Activated gamma-delta T cell (primary cell): ENCODE results near the gene ANK3.

Experiments
- DNase-seq: peaks from one replicate; lab custom pipeline; 2025; lab: John Stamatoyannopoulos, UW

Gene ANK3

DNA sequence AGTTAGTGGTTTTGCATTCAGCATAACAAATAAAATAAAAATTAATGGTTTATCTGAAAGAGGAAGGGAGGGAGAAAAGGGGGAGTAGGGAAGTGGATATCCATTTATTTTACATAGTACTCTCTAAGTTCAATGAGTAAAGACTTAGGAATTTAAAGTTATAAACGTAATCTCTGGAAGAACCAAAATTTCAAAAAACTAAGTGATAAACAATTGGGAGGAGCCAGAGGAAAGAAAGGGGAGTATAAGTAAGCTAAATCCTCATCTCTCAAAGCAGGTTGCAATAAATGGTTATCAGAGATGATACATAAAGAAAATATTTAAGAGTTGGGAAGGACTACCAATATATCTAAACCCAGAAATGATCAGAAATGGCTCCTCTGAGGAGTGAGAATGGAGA lies 46.4 kb downstream of the ANK3 start:
- DNase-seq, result no peak

GRCh38 chr10:60341969-60342368 lies 47.7 kb downstream of the ANK3 start:
- no peak for DNase-seq

GRCh38 chr10:60340973-60341372 lies 48.7 kb downstream of the ANK3 start:
- DNase-seq, result no peak

DNA sequence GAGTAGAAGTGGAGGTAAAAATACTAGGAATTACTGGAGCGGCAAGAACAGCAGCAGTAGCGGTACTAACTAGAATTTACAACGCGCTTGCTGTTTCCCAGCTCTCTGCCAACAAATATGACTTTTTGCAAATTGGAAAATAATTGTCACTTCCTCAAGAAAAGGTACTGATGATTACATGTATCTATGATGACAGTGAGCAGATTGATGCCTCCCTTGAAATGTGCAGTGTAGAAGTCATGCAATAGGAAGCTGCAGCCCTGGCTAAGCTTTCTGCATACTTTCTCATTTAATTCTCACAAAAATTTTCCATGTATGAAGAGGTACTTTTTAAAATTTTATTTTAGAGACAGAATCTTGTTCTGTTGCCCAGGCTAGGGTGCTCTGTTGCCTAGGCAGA lies 49.9 kb downstream of the ANK3 start:
- DNase-seq, result no peak

- no peak for DNase-seq
These were observed 50.9 kb downstream of the ANK3 start for GRCh38 chr10:60338786-60339185.

DNA sequence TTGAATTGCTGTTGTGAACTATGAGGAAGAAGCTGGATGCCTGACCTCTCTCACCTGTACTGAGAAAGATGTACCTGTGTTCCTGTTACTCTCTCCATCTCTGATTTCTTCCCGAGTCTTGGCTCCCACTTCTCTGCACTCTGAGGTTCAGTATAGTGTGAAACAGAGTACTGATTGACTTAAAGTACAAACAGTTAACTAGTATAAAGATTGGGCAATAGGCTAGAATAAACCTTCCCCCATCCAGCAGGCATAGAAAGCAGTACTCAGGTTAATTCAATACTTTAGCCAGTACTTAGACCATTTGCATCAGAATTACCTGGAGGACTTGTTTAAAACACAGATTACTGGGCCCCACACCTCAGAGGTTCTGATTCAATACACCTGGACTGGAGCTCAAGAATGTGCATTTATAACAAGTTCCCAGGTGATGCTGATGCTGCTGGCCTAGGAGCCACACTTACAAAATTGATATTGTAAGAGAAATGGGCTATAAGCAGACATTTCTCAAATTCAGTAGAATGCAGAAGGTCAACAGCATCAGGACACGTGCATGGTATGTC lies 51.6 kb downstream of the ANK3 start:
- DNase-seq, result no peak

DNA sequence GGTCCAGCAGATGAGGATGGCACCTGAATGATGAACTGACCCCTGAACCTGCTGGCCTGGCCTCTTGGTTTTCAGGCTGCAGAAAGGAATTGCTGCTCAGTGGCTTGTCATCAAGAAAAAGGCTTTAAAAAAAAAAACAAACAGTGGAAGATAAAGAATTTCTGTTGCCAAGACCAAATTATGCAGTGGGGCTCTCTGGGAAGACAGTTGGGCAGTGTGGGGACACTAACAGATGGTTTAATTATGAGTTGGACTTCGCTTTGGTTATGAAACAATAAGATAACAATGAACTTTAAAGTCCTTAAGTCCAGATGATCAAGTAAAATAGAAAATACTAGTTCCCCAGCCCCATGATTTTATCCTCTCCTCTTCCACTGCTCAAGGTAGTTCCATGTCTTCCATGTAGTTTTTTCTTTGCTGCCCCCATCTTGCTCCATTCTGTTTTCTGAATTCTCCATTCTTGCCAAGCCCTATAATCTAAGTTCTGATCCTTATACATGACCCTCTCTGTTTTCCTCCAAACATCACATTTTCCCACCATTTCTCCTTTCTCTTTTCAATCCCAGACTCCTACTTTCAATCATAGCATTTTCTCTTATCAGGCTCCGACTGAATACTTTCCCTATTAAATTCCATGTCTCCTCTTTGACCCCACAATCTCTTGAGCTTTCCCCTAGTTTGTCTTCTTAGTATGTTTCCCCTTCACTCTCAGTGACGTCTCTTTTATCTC lies 52.6 kb downstream of the ANK3 start:
- no peak for DNase-seq

DNA sequence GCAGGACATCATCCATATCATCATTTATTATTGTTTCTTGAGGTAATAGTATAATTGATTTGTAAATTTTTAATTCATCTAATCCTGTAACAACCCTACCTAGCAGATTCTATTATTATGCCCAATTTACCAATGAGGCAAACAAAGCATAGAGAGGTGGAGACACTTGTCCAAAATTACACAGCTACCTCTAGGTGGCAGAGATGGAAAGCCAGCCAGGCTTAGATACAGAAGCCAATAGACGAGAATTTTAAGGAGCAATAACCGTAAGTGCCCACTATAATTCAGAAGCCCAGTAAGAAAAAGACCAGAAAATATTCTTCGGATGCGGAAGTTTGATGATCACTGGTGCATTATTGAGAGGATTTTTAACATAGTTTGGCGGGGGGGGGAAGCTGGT lies 54.0 kb downstream of the ANK3 start:
- no peak for DNase-seq

DNA sequence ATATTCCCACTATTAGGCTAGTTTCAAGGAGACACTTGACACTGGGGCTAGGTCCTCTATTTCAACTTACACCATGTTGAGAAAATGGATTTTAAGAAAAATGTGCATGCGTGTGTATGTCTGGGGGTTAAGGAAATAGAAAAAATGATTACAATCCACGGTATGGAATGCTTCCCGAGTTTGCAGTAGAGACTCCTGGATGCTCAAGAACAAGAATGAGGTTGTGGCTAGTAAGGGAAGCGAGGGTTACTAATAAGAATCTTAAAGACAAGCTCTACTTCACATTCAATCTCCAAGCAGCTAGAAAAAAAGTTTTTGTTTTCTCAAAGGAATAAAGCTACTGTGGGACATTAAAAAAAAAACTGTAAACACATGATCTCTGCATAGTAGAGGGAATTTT lies 54.7 kb downstream of the ANK3 start:
- DNase-seq, result no peak

GRCh38 chr10:60332371-60332770 lies 57.3 kb downstream of the ANK3 start:
- DNase-seq, result no peak

- DNase-seq, result no peak
These were observed 57.8 kb downstream of the ANK3 start for GRCh38 chr10:60331886-60332285.

GRCh38 chr10:60323162-60323561 lies 66.5 kb downstream of the ANK3 start:
- no peak for DNase-seq

GRCh38 chr10:60320666-60321065 lies 69.0 kb downstream of the ANK3 start:
- DNase-seq, result no peak

DNA sequence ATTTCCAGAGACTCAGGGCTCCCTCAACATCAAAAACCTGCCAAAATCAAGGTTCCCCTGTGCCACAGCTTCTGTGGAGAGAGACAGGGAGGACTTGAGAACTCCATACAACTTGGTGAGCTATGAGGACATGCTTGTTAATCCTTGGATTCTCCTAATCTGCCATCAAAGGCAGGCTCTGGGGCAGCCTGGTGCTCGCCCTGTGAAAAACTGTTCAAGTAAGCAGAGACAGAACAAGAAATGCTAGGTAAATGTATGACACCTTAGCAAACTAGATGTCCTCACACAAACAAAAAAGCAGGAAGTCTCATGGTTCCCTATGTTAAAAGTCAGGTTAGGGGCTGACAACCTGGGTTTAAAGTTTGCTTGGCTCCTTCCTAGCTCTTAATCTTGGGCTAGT lies 73.6 kb downstream of the ANK3 start:
- DNase-seq, result no peak

DNA sequence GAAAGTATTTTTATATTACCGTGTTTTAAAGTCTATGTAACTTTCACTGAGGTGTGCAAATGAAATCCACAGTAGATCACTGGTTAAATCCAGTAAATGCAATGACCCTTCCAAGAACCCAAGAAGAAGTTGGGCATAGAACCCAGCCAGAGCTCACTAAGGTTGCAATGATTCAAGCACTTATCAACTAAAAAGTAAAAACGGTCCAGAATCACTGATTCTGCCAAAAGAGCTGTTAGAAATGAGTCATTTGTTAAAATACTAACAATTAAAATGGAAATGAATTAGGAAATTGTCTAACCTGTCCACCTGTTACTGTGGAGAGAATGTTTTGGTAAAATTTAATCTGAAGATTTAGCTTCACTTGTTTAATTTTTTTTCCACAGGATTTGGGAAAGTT lies 74.4 kb downstream of the ANK3 start:
- no peak for DNase-seq

DNA sequence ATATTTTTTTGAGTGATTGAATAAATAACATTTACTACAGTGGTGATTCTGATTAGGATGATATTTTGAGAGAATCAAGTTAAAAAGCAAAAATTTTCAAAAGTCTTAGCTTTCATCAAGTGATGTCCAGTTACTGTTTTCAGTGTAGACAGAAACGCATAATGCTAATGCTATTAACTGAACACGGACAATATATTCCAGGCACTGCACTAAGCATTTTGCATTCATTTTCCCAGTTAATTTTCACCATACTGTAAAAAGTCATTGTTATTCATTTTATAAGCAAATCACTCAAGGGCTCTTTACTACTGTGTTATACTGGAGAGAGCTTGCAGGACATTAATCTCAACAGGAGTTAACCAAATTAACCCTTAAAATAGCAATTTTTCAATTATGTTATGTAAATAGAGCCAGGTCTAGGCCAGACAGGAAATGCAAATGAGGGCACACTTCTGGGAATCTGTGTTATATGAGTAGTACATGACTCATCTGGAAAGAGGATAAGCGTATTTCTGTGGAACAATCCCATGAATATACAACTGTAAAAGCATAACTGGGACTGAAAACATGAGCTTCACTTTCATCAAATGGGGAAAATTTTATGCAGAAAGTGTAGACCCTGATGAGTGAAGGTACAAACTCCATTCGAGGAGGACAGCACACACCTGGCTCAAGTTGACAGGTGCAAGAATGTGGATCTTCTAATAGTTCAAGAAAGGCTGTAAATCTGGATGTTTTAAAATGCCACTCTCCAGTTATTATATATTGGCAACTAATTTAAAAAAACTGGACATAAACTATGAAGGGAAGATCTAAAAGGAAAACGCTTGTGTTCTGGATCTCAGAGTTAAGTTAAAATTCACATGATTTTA lies 75.4 kb downstream of the ANK3 start:
- no peak for DNase-seq

GRCh38 chr10:60313589-60313952 lies 76.1 kb downstream of the ANK3 start:
- DNase-seq, result no peak

DNA sequence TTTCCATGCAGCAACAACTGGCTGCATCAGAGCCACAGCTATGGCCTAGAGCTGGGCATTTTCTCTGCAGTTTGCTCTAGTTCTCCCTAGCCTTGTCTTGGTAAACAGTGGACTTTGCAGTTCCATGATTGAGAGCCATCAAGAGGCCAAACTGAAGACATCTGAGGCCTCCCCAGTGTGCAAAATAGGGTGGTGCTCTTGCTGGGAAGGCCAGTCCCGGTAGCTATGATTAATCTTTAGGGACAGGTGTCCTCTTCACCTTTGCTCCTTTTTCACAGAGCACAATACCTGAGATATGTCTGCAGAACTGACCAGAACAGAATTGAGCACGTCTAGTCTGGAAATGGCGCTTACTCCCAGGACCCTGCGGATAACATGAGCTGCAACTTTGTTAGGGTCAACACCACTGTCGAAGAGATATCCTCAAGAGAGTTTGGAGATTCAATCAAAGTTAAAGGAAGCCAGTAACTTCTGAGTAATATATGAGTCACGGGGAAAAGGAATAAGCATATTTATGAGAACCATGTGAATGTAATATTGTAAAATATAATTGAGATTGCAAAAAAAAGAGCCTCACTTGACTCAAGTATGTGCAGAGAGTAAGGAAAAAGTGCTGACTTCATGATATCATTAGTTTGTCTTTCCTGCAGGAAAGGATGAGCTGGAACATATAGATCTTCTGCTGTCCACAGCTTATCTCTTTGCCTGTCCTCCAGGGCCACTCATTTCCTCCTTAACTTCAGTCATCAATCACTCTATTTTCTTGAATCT lies 76.7 kb downstream of the ANK3 start:
- no peak for DNase-seq

- no peak for DNase-seq
These were observed 77.9 kb downstream of the ANK3 start for GRCh38 chr10:60311821-60312220.

GRCh38 chr10:60310740-60311139 lies 78.9 kb downstream of the ANK3 start:
- no peak for DNase-seq

- no peak for DNase-seq
These were observed 79.8 kb downstream of the ANK3 start for GRCh38 chr10:60309891-60310290.

- no peak for DNase-seq
These were observed 80.3 kb downstream of the ANK3 start for GRCh38 chr10:60309371-60309770.
